Activated CD4-positive, alpha-beta T cell treated with anti-CD3 and anti-CD28 coated beads for 36 hours (primary cell): ENCODE measurements around the gene GNL3. TPM values are rescaled to one million over a fixed set of nuclear protein-coding genes. Genes with fewer than 3 reads are reported as not detected.

Source experiments
- ATAC-seq: fragments of 200-7000 bp; cut with Tn5 transposase; one replicate; pipeline ENCODE4 v1.10.0; 2021; ENCODE audit warnings: mild to moderate bottlenecking, moderate library complexity
- CTCF ChIA-PET: fragments of 350-600 bp; sonication (Branson Sonifier 250); formaldehyde crosslinking; loops from one replicate; lab custom pipeline; 2021; ENCODE audit warnings: antibody characterized with exemption; lab: Charles Lee
- POLR2A ChIA-PET: fragments of 350-600 bp; sonication (Branson Sonifier 250); formaldehyde crosslinking; loops from one replicate; lab custom pipeline; 2021; ENCODE audit warnings: antibody characterized with exemption, inconsistent platforms; lab: Charles Lee
- DNase-seq: peaks from one replicate; pipeline ENCODE4 v3.0.0-alpha.2; 2020
- H3K27ac Mint-ChIP-seq: one replicate; pipeline ENCODE4 v1.8.0; 2021; ENCODE audit warnings: mixed read lengths
- H3K27me3 Mint-ChIP-seq: one replicate; pipeline ENCODE4 v1.8.0; 2021; ENCODE audit warnings: mixed read lengths
- H3K36me3 Mint-ChIP-seq: one replicate; pipeline ENCODE4 v1.8.0; 2021; ENCODE audit warnings: low read depth, mixed read lengths
- H3K4me1 Mint-ChIP-seq: one replicate; pipeline ENCODE4 v1.8.0; 2021; ENCODE audit warnings: mixed read lengths
- H3K4me3 Mint-ChIP-seq: one replicate; pipeline ENCODE4 v1.8.0; 2021; ENCODE audit warnings: mild to moderate bottlenecking, moderate library complexity, mixed read lengths
- H3K9me3 Mint-ChIP-seq: one replicate; pipeline ENCODE4 v1.8.0; 2021; ENCODE audit warnings: low read depth, mixed read lengths
- intact Hi-C, 2 experiments: fragments of 100-400 bp; cut with DNase I in 1 of 2; cut with micrococcal nuclease in 1 of 2; formaldehyde crosslinking; loops; one replicate each; pipeline versions ENCODE4 v1.14.2 to v1.15.1; 2022 to 2024; cut with DNase I, micrococcal nuclease
- total RNA-seq, 2 experiments: library from RNA; stranded (reverse); gene quantifications; one replicate each; pipeline ENCODE4 v1.2.3, GENCODE V29; 2021

GNL3 gene
- total RNA-seq, 2 experiments from 2014 or later, result 206 to 218 TPM

DNA sequence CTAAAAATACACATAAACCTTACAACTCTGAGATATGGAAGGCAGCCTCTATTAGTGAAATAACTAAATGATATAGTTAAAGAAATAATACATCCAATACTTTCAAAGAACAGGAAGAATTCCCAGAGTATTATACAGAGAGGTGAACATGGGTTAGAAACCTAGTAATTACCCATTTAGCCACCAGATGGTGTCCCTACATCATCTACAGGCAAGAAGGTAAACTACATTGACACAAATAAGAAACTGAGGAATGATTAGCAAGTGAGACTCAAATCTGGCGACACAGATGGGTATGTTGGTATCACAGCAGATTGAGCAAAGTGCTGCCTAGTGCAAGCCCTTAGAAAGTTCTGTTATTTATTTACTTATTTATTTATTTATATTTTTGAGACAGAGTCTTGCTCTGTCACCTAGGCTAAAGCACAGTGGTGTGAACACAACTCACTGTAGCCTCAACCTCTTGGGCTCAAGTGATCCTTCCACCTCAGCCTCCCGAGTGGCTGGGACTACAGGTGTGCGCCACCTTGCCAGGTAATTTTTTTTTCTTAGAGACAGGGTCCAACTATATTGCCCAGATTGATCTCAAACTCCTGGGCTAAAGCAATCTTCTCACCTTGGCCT lies 56.7 kb downstream of the GNL3 start:
- Mint-ChIP-seq H3K4me1 (no peaks in the 10 kb centered on the region), H3K4me3 (no peak overlapping the region), H3K27ac (no peak overlapping the region), H3K9me3 (no peaks in the 10 kb centered on the region), H3K27me3 (no peaks in the 10 kb centered on the region), H3K36me3 (peaks cover 30% of the 10 kb centered on the region)
- ChIA-PET CTCF (interaction anchor here (0.6 to 1.9 kb wide), 5 partner anchors 18 to 454 kb away, joined by 3 to 5 read pairs (median 4); no protein-coding TSS in a partner anchor), POLR2A (interaction anchor here (0.7 kb wide), 2 partner anchors 172 to 322 kb away, joined by 3 to 5 read pairs; no protein-coding TSS in a partner anchor)
- intact Hi-C loops, result loop anchor here (1.0 to 5.0 kb wide), 5 partner anchors 78 to 455 kb away; no protein-coding TSS in a partner anchor
- ATAC-seq, result no peak
- DNase-seq, result no peak

DNA sequence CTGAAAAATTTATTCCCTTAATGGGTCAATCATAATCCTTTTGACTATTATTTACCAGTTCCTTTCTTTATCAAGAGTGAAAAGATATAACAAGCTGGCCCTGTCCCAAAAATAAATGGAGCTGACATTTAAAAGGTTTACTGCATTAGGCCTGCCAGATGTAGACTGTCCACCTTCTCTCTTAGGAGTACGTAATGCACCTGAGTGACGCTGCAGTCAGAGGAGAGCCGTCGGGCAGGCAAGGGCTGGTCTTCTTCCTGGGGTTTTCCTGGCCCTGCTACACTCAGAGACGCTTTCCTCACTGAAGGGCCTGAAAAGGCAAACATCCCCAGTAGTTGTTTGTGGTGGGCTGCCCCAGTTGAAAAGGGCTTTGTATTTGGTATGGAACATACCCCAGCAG lies 57.3 kb downstream of the GNL3 start:
- no peaks in the 10 kb centered on the region for H3K4me1 Mint-ChIP-seq
- intact Hi-C loops, result loop anchor here (2.0 to 5.0 kb wide), 4 partner anchors 78 to 454 kb away; no protein-coding TSS in a partner anchor
- no peaks in the 10 kb centered on the region for H3K27me3 Mint-ChIP-seq
- peaks cover 30% of the 10 kb centered on the region for H3K36me3 Mint-ChIP-seq
- H3K9me3 Mint-ChIP-seq, result no peaks in the 10 kb centered on the region
- no peak overlapping the region for H3K4me3 Mint-ChIP-seq
- DNase-seq (no peak), ATAC-seq (no peak)
- H3K27ac Mint-ChIP-seq, result no peak overlapping the region
- ChIA-PET POLR2A (no interaction called here), CTCF (interaction anchor here (1.1 to 1.9 kb wide), 2 partner anchors 35 to 79 kb away, joined by 4 to 5 read pairs; no protein-coding TSS in a partner anchor)

DNA sequence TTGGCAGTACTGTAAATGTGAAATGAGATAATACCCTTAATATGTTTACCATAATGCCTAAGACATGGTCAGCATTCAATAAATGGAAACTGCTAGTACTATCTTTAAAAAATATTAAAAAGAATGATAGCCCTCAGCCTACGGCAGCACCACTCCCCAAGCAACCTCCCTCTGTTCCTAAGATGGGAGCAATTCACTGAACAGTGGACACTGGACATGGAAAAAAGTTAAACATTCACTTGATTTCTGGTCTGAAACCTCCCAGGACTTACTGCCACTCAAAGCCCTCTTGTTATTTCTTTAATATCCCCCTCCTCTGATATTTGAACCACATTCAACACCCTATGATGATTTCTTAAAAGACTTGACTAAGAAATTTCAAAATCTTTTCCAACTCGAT lies 57.9 kb downstream of the GNL3 start:
- H3K4me3 Mint-ChIP-seq, result no peak overlapping the region
- ATAC-seq (no peak), DNase-seq (no peak)
- no peaks in the 10 kb centered on the region for H3K4me1 Mint-ChIP-seq
- H3K36me3 Mint-ChIP-seq, result peaks cover 34% of the 10 kb centered on the region
- CTCF ChIA-PET, result interaction anchor here (1.1 to 1.9 kb wide), 2 partner anchors 36 to 79 kb away, joined by 4 to 5 read pairs; no protein-coding TSS in a partner anchor
- no peaks in the 10 kb centered on the region for H3K27me3 Mint-ChIP-seq
- intact Hi-C loops, result loop anchor here (2.0 to 5.0 kb wide), 4 partner anchors 77 to 454 kb away; no protein-coding TSS in a partner anchor
- no peak overlapping the region for H3K27ac Mint-ChIP-seq
- no peaks in the 10 kb centered on the region for H3K9me3 Mint-ChIP-seq
- POLR2A ChIA-PET, result no interaction called here

Other genes with a start within 250 kb of the GNL3 start
- gene SEMA3G, start 240.9 kb upstream of the GNL3 start, total RNA-seq, result not detected
- 1 to 10 TPM; 2.7 to 4.2 TPM for gene TNNC1, start 232.0 kb upstream of the GNL3 start, total RNA-seq
- gene NISCH, start 230.4 kb upstream of the GNL3 start, total RNA-seq, result 10 to 100 TPM; 61.4 to 68.9 TPM
- under 1 TPM; 0.09 to 0.14 TPM for gene STAB1, start 190.7 kb upstream of the GNL3 start, total RNA-seq
- 10 to 100 TPM; 35.6 to 59.1 TPM for gene NT5DC2, start 152.2 kb upstream of the GNL3 start, total RNA-seq
- 10 to 100 TPM; 12.0 to 12.7 TPM for gene UQCC5, start 149.4 kb upstream of the GNL3 start, total RNA-seq
- 10 to 100 TPM; 57.6 to 59.8 TPM for gene PBRM1, start 119 bp upstream of the GNL3 start, total RNA-seq
- 10 to 100 TPM; 35.2 to 38.0 TPM for gene GLT8D1, start 19.8 kb downstream of the GNL3 start, total RNA-seq
- 100 to 1,000 TPM; 111 to 120 TPM for gene SPCS1, start 20.1 kb downstream of the GNL3 start, total RNA-seq
- gene NEK4, start 84.9 kb downstream of the GNL3 start, total RNA-seq, result 10 to 100 TPM; 19.1 to 21.4 TPM
- gene ITIH1, start 91.6 kb downstream of the GNL3 start, total RNA-seq, result not detected
- not detected for gene ITIH3, start 108.8 kb downstream of the GNL3 start, total RNA-seq
- 1 to 10 TPM; 4.0 to 6.5 TPM for gene ITIH4, start 144.6 kb downstream of the GNL3 start, total RNA-seq
- 1 to 10 TPM in 1 of 2 experiments, not detected in 1; 2.8 TPM for gene MUSTN1, start 149.0 kb downstream of the GNL3 start, total RNA-seq
- gene STIMATE, start 211.5 kb downstream of the GNL3 start, total RNA-seq, result 10 to 100 TPM; 12.0 to 17.1 TPM